GM18519 (cell line): ENCODE measurements around the gene ADAMTS2.

ENCODE experiments used
- ATAC-seq: cut with Tn5 transposase; IDR thresholded peaks from one replicate; pipeline ENCODE4 v1.9.1; 2021; ENCODE audit warnings: mild to moderate bottlenecking, moderate library complexity; ENCODE audit not compliant: unreplicated experiment, low FRiP score

Gene ADAMTS2

DNA sequence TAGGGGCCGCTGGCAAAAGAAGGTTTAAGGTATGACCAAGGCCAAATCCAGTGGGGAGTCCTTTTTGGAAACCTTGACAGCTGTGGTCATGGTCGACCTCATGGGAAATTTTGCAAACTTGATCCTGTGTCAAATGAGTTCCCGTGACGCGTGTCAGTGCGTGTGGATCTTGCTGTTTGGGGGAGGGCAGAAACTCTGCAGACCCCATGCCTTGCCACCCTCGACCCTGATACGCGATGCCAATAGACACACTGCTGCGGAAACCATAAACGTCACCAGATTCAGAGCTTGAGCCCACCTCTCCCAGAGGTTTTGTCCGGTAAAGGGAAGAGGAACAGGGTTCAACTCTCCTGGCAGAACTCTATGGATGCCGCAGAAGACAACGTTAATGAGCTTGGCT, 104.7 kb downstream of the ADAMTS2 start:
- no peak for ATAC-seq

DNA sequence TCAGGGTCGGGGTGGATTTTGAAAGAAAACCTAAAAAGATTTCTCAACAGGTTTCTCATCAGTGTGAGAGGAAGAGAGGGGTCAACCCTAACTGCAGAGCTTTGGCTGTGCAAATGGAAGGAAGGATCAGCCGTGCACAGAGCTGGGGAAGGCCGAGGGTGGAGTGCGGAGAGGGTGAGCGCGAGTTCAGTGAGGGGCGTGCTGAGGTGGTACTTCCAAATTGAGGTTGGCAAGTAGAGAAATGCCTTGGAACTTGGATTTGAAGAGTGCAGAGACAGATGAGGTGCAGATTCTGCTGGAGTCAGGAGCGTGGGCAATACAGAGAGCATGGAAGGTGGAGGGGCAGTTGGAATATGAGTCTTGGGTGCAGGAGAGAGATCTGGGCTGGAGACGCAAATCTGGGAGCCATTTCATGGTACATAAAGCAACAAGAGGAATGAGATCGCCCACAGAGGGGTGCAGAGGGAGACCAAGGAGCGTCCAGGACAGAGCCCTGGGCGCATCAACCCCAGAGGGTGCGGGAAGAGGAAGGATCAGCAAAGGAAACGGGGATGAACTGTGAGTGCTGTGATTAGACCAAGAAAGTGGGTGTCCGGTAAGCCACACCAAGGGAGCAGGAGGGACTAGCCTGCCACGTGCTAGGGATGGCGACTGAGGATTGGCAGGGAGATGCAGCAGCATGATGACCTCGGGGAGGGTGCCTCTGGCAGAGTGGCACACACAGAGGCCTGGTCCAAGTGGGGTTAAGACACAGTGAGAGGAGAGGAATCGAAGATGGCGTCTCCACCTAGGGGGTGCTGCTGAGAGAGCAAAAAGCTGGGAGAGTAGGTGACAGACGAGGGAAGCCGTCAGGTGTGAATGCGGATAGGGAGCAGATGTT, 105.8 kb downstream of the ADAMTS2 start:
- no peak for ATAC-seq

- no peak for ATAC-seq
These were observed 106.7 kb downstream of the ADAMTS2 start for GRCh38 chr5:179238628-179238970.

GRCh38 chr5:179237770-179238627, 107.3 kb downstream of the ADAMTS2 start:
- no peak for ATAC-seq

DNA sequence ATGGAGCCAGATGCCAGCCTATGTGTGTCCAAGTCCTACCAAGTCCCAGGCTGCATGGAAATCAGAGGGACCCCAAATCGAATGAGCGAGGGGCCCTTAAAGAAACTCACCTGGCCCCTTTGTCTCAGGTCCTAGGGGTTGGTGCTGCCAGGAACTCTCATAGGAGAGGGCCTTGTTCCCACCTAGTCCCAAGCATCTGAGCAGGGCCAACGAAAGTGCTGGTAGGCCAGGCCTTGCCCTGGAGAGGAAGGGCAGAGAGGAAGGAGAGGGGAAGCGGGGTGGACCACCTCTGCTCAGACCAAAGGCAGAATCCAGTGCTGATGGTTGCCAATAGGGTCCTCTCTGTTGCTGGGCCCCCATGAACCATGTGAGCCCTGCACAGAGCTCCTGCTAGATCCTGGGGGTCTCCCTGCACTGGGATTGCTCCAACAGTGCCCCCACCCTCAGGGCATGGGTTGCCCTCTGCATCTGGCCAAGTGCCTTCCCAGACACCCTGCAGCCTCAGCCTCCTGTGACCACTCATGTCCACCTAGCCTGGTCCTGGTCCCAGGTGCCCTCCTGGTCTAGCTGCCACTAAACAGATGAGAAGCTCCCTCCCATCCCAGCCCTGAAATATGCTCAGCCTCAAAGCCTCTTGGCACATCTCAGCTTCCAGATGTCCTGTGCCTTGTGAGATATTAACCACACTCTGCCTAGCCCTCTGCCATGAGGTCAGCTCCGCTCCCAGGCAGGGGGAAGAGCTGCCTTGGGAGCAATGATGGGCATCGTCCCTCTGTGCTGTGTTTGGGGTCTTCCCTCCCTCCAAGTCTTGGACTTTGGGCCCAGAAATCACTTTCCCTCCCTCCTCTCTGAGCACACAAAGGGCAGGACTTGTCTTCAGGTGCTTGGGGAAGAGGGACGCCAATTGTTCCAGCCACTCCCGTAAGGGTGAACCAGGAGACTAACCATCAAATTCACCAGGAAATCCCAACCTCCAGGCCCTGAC, 109.6 kb downstream of the ADAMTS2 start:
- ATAC-seq: no peak

- no peak for ATAC-seq
These were observed 110.6 kb downstream of the ADAMTS2 start for GRCh38 chr5:179234563-179235135.

DNA sequence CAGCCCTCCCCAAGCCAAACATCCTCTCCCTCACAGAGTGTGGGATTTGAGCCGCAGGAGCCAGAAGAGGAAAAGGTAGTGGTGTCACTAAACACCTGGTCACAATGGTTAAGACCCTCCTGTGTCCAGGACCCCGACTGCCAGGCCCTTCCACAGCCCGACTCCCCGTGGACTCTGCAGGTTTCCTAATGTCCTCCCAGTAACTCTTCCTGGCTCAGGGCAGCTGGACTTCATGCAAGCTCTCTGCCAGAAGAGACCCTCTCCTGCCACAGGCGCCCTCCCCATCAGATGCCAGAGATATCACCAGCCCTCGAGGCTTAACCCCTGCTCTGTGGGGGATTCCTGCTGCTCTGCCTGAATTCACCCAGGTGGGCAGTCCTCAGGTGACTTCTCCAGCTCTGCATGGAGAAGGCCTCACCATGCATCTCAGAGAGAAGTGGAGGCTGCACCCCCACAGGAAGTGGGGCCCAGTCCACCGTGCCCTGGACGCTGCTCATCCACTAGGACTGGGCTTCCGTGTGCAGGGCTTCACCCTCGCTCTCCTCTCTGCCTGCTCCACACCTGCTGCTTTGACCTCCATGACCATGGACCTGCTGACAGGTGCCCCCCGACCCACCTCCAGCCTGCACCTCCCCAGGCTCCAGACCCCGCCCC, 111.2 kb downstream of the ADAMTS2 start:
- ATAC-seq: no peak

DNA sequence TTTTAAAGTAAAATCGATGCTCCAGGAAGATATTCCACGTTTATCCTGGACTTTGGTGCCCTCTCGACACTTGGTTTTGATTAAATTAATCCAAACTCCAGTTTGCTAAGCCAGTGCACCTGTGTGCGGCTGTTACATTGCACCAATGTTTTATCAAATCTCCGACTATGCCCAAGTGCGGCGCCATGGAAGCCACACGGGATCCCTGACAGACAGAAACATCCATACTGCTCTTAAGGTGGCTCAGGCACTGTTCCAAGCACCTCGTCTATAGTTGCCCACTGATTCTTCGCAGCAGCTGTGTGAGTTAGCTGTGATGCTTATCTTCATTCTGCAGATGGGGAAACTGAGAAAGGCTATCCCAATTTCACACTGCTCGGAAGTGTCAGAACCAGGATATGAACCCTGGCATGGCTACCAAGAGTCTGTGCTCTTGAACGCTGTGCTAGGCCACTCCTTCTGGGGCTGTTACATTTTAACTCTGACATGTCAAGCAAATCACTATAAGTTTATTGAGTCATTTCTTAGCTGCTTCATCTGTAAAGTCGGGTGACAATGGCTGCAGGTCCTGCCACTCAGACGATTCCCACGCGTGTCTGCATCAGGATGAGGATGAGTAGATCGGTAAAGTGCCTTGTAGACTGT, 113.0 kb downstream of the ADAMTS2 start:
- ATAC-seq: no peak

DNA sequence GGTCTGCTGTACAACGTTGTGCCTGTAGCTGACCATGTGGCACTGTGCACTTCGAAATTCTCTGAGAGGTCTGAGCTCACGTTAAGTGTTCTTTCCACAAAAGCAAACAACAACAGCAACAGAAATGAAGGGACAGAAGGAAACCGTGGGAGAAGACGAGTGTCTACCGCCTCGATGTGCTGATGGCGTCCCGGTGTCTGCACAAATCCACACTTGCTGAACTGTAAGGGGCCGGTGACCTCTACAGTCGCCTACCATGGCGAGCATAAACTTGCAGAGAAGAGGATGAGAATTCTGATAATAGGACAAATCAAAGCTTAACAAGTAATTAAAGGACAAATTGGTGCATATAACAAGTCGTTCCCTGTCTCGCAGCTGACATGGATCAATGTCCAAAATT, 114.0 kb downstream of the ADAMTS2 start:
- ATAC-seq: no peak

DNA sequence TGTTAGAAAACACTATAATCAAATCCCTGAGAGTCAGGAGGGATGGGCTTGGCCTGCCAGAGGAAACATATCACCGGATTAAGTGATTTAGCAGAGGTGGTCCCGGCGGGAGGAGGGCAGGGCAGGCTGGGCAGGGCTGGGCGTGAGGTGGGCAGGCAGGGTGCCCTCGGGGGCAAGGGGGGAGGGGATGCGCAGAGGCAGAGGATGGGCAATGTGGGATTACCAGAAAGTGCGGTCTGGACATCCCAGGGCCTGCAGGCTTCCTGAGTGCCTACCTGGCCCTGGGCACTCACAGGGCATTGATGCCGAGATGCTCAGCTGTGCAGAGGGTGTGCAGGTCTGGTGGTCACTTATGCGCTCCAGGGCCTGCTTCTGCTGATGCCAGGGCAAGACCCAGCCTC, 115.2 kb downstream of the ADAMTS2 start:
- ATAC-seq: no peak

- no peak for ATAC-seq
These were observed 115.9 kb downstream of the ADAMTS2 start for GRCh38 chr5:179229331-179229831.

DNA sequence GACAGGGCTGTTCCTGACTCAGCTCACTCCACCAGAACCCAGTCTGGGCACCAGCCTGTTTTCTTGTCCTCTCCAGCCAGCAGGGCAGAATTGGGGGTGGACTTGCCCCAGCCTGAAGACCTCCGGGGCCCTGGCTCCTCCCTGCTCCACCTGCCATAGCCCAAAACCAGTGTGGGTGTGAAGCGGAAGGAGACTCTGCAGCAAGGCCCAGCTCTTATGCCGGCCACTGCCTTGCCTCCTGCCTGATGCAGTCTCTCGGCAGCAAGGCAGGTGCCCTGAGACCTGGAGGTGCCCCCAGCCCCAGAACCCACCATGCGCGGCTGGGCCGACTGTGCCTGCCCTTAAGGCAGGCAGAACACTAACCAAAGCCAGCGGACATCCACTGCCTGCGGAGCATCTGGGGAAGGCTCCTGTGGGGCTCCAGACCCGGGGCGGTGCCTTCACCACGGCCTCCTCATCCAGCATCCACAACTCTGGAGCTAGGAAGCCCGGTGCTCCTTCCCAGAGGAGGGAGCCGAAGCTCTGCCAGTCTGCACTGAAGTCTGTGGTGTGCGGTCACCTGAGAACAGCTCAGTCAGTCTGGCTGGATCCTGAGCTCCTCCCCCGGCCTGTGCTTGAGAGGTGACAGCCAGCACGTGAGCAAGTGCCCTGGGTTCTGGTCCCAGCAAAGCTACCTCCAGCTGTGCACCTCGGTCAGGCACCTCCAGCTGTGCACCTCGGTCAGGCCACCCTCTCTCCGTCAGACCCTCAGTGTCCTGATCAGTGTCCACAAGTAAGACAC, 116.7 kb downstream of the ADAMTS2 start:
- ATAC-seq: no peak

DNA sequence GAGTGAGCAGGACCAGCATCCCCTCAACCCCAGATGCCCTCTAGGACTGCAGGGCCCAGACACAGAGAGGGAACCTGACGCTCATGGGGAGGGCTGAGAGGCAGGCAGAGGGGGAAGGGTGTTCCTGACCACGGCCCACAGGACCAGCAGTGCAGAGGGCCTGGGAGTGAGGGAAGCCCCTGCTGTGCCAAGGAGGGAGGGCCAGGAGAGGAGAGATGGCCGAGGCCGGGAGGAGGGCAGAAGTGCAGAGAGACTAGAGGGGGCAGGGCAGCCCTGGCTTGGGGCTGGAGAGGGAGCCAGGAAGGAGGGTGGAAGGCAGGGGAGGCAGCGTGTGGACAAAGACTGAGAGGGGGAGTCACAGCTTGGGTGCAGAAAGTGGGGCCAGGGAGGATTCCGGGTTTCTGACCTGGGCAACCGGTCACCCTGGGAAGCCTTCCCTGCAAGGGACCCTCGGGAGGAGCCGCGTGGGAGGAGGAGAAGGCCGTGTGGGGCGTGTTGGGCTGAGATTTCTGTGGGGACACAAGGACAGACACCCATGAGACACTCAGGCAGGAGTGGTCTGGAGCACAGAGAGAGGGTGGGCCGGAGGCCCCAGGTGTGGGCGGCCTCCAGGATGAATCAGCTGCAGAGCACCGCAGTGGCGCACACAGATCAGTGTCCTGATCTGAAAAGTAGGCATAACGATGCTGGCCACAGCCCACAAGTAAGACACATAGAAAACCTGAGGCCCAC, 117.5 kb downstream of the ADAMTS2 start:
- no peak for ATAC-seq

- ATAC-seq: no peak
These were observed 118.1 kb downstream of the ADAMTS2 start for GRCh38 chr5:179227229-179227579.

GRCh38 chr5:179226696-179227095, 118.6 kb downstream of the ADAMTS2 start:
- no peak for ATAC-seq

DNA sequence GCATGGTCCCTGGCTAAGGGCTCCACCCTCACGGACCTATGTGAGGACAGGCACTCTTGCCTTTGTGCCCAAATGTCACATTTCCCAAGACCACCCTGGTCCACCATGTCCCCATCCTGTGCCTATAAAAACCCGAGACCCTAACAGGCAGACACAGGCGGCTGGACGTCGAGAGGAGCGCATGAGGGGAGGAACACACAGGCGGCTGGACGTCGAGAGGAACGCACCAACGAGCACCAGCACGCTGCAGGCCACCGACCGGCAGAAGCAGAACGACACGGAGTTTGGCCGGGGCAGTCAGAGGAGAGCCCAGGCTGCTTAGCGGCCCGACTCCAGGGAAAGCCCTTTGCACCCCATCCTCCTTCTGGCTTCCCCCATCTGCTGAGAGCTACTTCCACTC, 119.9 kb downstream of the ADAMTS2 start:
- ATAC-seq: no peak

- ATAC-seq: no peak
These were observed 120.5 kb downstream of the ADAMTS2 start for GRCh38 chr5:179224741-179225140.

- ATAC-seq: no peak
These were observed 121.3 kb downstream of the ADAMTS2 start for GRCh38 chr5:179223961-179224360.
